ENCODE results near the gene SNRNP200.
A peak's percentile ranks its signal among the peaks of the same experiment; 100 is the strongest.

The SNRNP200 gene

DNA sequence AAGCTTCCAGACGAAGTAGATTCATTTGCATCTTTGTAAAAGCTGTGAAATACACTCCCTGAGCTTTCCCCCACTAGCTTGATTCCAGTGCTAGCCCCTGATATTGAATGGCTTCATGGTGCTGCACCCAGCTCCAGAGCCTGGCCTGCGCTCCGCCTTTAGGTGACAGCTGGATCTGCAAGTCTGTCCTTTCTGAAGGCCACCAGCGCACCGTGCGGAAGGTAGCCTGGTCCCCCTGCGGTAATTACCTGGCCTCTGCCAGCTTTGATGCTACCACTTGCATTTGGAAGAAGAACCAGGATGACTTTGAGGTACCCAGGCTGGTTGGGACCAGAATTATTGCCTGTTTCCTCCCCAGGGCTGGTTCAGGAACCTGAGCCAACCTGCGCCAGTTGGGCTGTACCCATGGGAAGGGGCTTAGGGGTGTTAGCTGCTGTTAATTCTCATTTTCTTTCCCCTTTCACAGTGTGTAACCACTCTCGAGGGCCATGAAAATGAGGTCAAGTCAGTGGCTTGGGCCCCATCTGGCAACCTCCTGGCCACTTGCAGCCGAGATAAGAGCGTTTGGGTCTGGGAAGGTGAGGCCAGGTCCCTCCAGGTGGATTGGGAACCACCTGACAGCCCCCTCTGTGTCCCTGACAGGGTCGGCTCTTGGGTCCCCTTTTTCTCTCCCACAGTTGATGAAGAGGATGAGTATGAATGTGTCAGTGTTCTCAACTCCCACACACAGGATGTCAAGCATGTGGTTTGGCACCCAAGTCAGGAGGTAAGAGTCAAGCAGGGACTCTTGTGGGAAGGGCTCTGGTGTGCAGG lies 38.0 kb downstream of the SNRNP200 start:
- DNase-seq (ENCODE audit: low spot score) = peak; percentile 53
- in situ Hi-C loops (cut with MboI; ENCODE audit: low pct_unique_long_range_greater_than_20kb, low sequenced_read_pairs, unreplicated experiment) = no loop called here
- TF ChIP-seq, protein P1, sequence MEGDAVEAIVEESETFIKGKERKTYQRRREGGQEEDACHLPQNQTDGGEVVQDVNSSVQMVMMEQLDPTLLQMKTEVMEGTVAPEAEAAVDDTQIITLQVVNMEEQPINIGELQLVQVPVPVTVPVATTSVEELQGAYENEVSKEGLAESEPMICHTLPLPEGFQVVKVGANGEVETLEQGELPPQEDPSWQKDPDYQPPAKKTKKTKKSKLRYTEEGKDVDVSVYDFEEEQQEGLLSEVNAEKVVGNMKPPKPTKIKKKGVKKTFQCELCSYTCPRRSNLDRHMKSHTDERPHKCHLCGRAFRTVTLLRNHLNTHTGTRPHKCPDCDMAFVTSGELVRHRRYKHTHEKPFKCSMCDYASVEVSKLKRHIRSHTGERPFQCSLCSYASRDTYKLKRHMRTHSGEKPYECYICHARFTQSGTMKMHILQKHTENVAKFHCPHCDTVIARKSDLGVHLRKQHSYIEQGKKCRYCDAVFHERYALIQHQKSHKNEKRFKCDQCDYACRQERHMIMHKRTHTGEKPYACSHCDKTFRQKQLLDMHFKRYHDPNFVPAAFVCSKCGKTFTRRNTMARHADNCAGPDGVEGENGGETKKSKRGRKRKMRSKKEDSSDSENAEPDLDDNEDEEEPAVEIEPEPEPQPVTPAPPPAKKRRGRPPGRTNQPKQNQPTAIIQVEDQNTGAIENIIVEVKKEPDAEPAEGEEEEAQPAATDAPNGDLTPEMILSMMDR (IDR thresholded peaks at IDR 0.05; ENCODE audit: extremely low read depth, insufficient read depth, missing control alignments) = peak; percentile 58

DNA sequence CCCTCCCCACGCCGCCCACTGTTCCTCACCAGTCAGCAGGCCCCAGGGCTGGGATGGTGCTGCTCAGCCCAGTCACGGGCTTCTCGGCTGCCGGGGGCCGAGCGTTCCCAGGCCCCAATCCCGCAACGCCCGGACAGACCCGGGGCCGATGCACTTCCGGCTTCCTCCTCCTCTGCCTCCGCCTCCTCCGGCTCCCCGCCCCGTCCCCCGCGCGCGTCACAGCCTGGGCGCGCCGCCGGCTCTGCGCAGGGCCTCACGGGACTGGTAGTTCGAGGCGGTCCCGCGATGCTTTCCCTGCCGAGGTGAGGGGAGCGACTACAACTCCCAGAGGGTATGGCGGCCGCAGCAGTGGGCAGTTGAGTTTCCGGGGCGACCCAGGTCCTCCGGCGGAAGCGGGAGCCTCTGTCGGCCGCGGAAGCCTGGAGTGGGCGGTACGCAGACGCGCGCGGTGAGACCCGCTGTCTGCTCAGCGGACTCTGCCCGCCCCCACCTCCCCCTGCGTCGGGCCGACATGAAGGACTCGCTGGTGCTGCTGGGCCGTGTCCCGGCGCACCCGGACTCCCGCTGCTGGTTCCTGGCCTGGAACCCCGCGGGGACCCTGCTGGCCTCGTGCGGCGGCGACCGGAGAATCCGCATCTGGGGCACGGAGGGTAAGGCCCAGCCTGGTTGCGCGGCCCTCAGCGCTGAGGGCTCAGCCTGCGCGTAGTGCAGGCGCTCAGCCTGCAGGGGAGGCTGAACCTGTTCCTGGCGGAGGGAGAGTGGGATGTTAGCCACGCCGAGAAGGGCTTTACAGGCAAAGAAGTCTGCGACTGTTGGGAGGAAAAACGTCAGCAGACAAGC lies 39.3 kb downstream of the SNRNP200 start, which contains the start of the genes CIAO1 and TMEM127:
CIAO1 (plus strand) TSS at position 386 of the 840 bp plus-strand sequence; CDS start at position 512, 126 bp downstream.
TMEM127 (minus strand) TSS at position 158 of the 840 bp plus-strand sequence. CDS start 616 bp downstream, outside the sequence.
- in situ Hi-C loops (cut with MboI; ENCODE audit: low pct_unique_long_range_greater_than_20kb, low sequenced_read_pairs, unreplicated experiment) = no loop called here
- TF ChIP-seq, protein P1 (IDR thresholded peaks at IDR 0.05; ENCODE audit: extremely low read depth, insufficient read depth, missing control alignments) = peak; percentile 33
- DNase-seq (ENCODE audit: low spot score) = peak; percentile 99

DNA sequence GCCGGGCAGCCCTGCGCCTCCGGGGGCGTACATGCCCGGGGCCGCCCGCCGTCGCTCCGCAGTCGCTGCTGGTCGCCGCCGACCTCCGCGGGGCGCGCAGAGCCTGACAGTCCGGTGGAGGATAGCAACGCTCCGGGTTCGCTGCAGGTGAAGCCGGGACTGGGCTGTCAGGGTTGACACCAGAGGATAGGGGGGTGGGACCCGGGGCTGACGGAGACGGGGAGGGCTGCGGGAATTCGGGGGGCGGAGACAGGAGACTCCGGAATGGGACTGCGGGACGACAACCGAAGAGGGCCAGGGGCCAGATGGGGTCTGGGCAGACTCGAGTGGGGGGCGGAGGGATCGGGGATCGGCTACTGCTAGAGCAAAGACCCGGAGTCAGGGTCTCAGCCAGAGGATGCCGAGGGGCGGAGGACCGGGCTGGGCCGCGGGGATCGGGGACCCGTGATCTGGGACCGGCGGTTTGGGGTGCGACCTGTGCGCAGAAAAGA lies 40.0 kb downstream of the SNRNP200 start:
- in situ Hi-C loops (cut with MboI; ENCODE audit: low pct_unique_long_range_greater_than_20kb, low sequenced_read_pairs, unreplicated experiment) = no loop called here

DNA sequence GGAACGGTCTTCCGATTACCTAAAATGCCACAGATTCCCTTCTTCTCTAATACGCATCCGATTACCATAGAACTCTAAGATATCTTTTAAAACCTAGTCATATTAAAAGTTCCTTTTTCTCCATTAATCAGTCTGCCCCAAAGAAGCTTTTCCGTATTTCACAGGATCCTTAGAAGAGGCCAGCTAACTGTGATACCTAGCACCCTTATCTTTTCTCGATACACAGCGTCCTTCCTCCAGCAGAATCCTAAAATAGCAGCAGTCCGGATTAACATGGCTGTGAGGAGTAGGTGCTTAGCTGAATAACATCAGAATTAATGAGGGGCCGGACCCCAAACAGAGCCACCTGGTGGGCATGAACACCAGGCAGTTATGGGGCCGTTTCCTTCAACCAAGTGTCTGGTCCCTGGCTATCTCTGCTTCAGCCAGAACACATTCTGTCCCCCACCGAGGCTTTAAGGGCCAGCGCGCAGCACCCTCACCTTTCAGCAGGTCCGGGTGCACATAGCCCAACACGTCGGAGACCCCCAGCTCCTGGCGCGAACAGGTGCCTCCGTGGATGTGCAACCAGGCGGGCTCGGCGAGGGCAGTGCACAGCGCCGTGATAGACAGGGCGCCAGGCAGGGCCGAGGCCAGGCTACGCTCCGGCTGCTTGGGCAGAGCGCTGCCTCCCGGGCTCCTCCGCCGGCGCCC lies 40.5 kb downstream of the SNRNP200 start:
- in situ Hi-C loops (cut with MboI; ENCODE audit: low pct_unique_long_range_greater_than_20kb, low sequenced_read_pairs, unreplicated experiment) = no loop called here
- DNase-seq (ENCODE audit: low spot score) = peak; percentile 77
- TF ChIP-seq, protein P1 (IDR thresholded peaks at IDR 0.05; ENCODE audit: extremely low read depth, insufficient read depth, missing control alignments) = peak; percentile 58

More for the DNA sequence above, 40.0 kb downstream of the SNRNP200 start:
- TF ChIP-seq, protein P1 (IDR thresholded peaks at IDR 0.05; ENCODE audit: extremely low read depth, insufficient read depth, missing control alignments) = no peak
- DNase-seq (ENCODE audit: low spot score) = peak; percentile 57

DNA sequence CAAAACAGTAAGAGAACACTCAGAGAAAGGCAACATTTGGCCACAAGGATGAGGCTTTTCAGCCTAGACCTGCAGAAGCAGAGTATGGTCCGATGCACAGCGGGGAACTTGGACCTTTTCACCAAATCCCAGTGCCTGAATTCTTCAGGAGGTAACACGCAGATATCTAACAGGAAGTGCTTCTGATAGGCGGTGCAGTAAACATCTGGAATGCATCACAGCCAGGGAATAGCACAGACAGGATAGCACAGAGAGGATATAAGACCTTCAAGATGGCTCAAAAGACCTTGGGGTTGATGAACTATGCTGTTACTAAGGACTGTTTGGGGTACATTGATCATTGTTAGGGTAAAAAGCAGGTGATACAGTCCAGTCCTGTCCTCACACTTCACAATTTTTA lies 41.3 kb downstream of the SNRNP200 start:
- in situ Hi-C loops (cut with MboI; ENCODE audit: low pct_unique_long_range_greater_than_20kb, low sequenced_read_pairs, unreplicated experiment) = no loop called here
- TF ChIP-seq, protein P1 (IDR thresholded peaks at IDR 0.05; ENCODE audit: extremely low read depth, insufficient read depth, missing control alignments) = no peak
- no peak for DNase-seq (ENCODE audit: low spot score)

DNA sequence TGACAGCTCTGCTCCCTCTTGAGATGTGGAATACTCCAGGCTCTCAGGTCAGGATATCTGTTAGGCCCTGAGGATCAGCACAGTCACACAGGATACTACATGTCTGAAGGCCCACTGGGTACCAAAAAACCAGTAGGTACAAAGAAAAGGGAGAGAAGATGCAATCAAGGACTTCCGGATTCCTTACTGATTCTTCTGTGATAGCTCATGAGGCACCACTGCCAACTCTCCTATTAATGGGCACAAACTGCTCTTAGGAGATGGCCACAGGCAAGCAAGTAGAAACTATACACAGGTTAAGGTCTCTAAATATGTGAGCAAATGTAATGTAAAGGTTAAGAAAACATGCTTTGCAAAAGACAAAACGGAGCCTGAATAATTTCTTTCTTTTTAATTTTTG lies 43.0 kb downstream of the SNRNP200 start:
- TF ChIP-seq, protein P1 (IDR thresholded peaks at IDR 0.05; ENCODE audit: extremely low read depth, insufficient read depth, missing control alignments) = no peak
- DNase-seq (ENCODE audit: low spot score) = no peak
- in situ Hi-C loops (cut with MboI; ENCODE audit: low pct_unique_long_range_greater_than_20kb, low sequenced_read_pairs, unreplicated experiment) = no loop called here

All from GM13977 (cell line).